Subcutaneous adipose tissue (tissue), 4 donors: ENCODE data around the gene IBA57. TPM values are rescaled to one million over a fixed set of nuclear protein-coding genes. Genes with fewer than 3 reads are reported as not detected.

Source experiments
- CTCF ChIP-seq: fragments of 450-650 bp; IDR thresholded peaks from one replicate; pipeline ENCODE4 v1.5.1; 2016; ENCODE audit warnings: low read depth, mild to moderate bottlenecking, control low read depth, antibody characterized with exemption, moderate library complexity
- total RNA-seq, 4 donors: library from RNA; depleted of rRNA; stranded (reverse); fragments of >200 nt; gene quantifications; one replicate each; pipeline ENCODE4 v1.1.0, GENCODE V29; 2016

The IBA57 gene
- total RNA-seq, 4 donors from 2014 or later: 2.8 to 9.0 (median 4.4) TPM

- no peak for TF ChIP-seq CTCF
Observed at GRCh38 chr1:228158151-228159007, 7.2 kb upstream of the IBA57 start.

GRCh38 chr1:228159008-228159665 is 6.5 kb upstream of the IBA57 start:
- TF ChIP-seq CTCF: no peak

GRCh38 chr1:228160201-228160761 is 5.3 kb upstream of the IBA57 start:
- TF ChIP-seq CTCF: no peak

GRCh38 chr1:228161362-228161761 is 4.2 kb upstream of the IBA57 start:
- TF ChIP-seq CTCF: no peak

GRCh38 chr1:228161866-228162265 is 3.7 kb upstream of the IBA57 start:
- TF ChIP-seq CTCF: no peak

- no peak for TF ChIP-seq CTCF
Observed at GRCh38 chr1:228162286-228163006, 3.2 kb upstream of the IBA57 start.
